SU-DHL-6 (cell line): Measurements from ENCODE around the gene KRTAP12-1.

Source experiments
- H2AFZ ChIP-seq: fragments of 200-600 bp; sonication (generic); 2 replicates; pipeline ENCODE4 v1.6.1; 2014; ENCODE audit warnings: low read depth, mild to moderate bottlenecking, moderate library complexity, mixed read lengths, antibody characterized with exemption, low read length; ENCODE audit not compliant: severe bottlenecking
- H3F3A ChIP-seq: fragments of 200-600 bp; shearing (Covaris generic); 2 replicates; pipeline ENCODE4 v1.6.0; 2016; ENCODE audit warnings: antibody characterized with exemption, mild to moderate bottlenecking; ENCODE audit not compliant: insufficient read depth
- H3K27ac ChIP-seq: fragments of 200-600 bp; sonication (generic); 2 replicates; pipeline ENCODE4 v1.5.1; 2016; ENCODE audit warnings: low read depth, mild to moderate bottlenecking, low read length, moderate library complexity, mixed read lengths
- H3K27me3 ChIP-seq: fragments of 200-600 bp; sonication (generic), shearing (Covaris generic); 2 replicates; pipeline ENCODE4 v1.6.0; 2014; ENCODE audit warnings: mild to moderate bottlenecking, low read length
- H3K36me3 ChIP-seq: fragments of 200-600 bp; sonication (generic); 2 replicates; pipeline ENCODE4 v1.6.1; 2014; ENCODE audit warnings: mild to moderate bottlenecking, low read length, mixed read lengths
- H3K4me2 ChIP-seq: fragments of 300-600, 200-600 bp; shearing (Covaris generic), sonication (generic); 2 replicates; pipeline ENCODE4 v1.6.0; 2014; ENCODE audit warnings: low read length, low read depth, mild to moderate bottlenecking; ENCODE audit not compliant: poor library complexity, severe bottlenecking
- H3K4me3 ChIP-seq: fragments of 200-600 bp; sonication (generic); 2 replicates; pipeline ENCODE4 v1.5.1; 2014; ENCODE audit warnings: antibody characterized with exemption, low read length, mild to moderate bottlenecking, mixed read lengths; ENCODE audit not compliant: insufficient read depth, poor library complexity, severe bottlenecking
- H3K79me2 ChIP-seq: fragments of 200-600 bp; sonication (generic); 2 replicates; pipeline ENCODE4 v1.6.1; 2014; ENCODE audit warnings: mild to moderate bottlenecking, low read length, moderate library complexity; ENCODE audit not compliant: insufficient read depth
- H3K9ac ChIP-seq: fragments of 200-600 bp; sonication (generic); 2 replicates; pipeline ENCODE4 v1.7.0; 2014; ENCODE audit warnings: mild to moderate bottlenecking, low read length
- H3K9me2 ChIP-seq: fragments of 200-600 bp; sonication (generic); replicated peaks from 2 replicates; pipeline ENCODE4 v1.6.1; 2014; ENCODE audit warnings: low read length; ENCODE audit not compliant: insufficient read depth
- H3K9me3 ChIP-seq: fragments of 200-600 bp; sonication (generic); 2 replicates; pipeline ENCODE4 v1.6.1; 2014; ENCODE audit warnings: low read length, mixed read lengths; ENCODE audit not compliant: insufficient read depth
- H4K20me1 ChIP-seq: fragments of 200-600 bp; sonication (generic); 2 replicates; pipeline ENCODE4 v1.6.1; 2014; ENCODE audit warnings: low read depth, mild to moderate bottlenecking, antibody characterized with exemption, low read length, moderate library complexity, mixed read lengths
- EZH2phosphoT487 ChIP-seq: fragments of 200-600 bp; sonication (generic), shearing (Covaris generic); conservative IDR thresholded peaks from 2 replicates; pipeline ENCODE4 v1.6.1; 2018; ENCODE audit warnings: mild to moderate bottlenecking, antibody characterized with exemption, low read length, moderate library complexity, mixed read lengths
- TF ChIP-seq, protein P1 (sequence below): fragments of 200-600 bp; sonication (generic); IDR thresholded peaks from one replicate; pipeline ENCODE4 v1.5.1; 2017; ENCODE audit warnings: antibody characterized with exemption, mild to moderate bottlenecking, low read length, moderate library complexity; ENCODE audit not compliant: insufficient read depth, poor library complexity, severe bottlenecking

Gene KRTAP12-1

DNA sequence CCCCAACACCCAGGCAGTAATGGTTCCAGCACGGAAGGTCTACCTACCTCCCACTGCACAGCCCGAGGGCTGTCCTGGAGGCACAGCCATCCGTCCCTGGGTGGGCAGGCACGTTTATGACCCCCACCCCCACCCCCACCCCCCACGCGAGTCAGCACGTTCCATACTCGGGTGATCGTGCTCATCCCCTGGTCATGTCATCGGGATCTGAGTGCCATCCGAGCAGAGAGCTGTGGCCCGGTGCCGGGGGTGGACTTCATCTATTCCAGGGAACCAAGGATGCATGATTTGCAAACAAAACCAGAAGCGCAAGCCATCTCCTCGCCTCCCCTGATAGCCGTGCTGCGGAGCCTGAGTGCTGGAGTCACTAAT, 28.3 kb upstream of the KRTAP12-1 start:
- Histone ChIP-seq H3K36me3 (no peaks in the 10 kb centered on the region), H3F3A (no peaks in the 10 kb centered on the region), H2AFZ (no peak overlapping the region), H3K9me2 (no peaks in the 10 kb centered on the region), H3K9me3 (no peaks in the 10 kb centered on the region), H4K20me1 (no peaks in the 10 kb centered on the region), H3K9ac (no peak overlapping the region), H3K4me2 (no peak overlapping the region), H3K27me3 (no peaks in the 10 kb centered on the region), H3K79me2 (no peaks in the 10 kb centered on the region), H3K4me3 (no peak overlapping the region), H3K27ac (no peak overlapping the region)
- no peak for TF ChIP-seq EZH2phosphoT487
- TF ChIP-seq, protein P1, sequence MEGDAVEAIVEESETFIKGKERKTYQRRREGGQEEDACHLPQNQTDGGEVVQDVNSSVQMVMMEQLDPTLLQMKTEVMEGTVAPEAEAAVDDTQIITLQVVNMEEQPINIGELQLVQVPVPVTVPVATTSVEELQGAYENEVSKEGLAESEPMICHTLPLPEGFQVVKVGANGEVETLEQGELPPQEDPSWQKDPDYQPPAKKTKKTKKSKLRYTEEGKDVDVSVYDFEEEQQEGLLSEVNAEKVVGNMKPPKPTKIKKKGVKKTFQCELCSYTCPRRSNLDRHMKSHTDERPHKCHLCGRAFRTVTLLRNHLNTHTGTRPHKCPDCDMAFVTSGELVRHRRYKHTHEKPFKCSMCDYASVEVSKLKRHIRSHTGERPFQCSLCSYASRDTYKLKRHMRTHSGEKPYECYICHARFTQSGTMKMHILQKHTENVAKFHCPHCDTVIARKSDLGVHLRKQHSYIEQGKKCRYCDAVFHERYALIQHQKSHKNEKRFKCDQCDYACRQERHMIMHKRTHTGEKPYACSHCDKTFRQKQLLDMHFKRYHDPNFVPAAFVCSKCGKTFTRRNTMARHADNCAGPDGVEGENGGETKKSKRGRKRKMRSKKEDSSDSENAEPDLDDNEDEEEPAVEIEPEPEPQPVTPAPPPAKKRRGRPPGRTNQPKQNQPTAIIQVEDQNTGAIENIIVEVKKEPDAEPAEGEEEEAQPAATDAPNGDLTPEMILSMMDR: no peak

DNA sequence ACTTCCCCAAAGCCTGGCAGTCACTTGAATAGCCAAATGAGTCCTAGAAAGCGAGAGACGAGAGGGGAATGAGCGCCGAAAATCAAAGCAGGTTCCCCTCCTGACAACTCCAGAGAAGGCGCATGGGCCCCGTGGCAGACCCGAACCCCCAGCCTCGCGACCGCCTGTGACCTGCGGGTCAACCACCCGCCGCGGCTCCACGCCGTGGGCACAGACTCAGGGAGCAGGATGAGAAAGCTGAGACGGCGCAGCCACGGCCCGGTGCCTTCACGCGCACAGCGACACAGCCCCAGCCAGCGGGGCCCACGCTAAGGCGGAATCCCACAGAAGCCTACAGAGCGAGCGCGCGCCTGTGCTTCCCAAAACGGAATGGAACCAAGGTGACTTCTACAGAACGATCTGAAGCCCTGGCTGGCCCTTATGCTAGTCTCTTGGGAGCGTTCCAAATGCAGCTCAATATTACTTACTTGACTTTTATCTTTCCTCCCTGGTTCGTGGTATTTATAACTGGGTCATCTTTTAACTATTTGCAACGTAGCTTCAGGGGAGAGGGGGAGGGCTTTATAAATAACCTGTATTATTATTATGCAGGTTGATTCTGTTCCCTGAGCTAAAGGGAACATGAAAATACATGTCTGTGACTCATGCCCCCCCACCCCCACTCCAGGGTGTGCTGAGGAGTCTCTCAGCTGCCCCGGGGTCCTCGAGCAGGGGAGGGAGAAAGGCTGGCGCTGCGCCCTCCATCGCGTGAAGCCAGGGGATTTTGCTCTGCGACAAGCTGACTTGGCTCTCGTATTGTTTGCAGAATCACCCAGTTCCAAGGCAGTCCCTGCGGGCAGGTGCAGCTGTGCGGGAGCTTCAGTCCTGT, 27.7 kb upstream of the KRTAP12-1 start:
- Histone ChIP-seq H3K27ac (no peak overlapping the region), H3K79me2 (no peaks in the 10 kb centered on the region), H3K36me3 (no peaks in the 10 kb centered on the region), H3K4me3 (no peak overlapping the region), H3K9me3 (no peaks in the 10 kb centered on the region), H3K9ac (no peak overlapping the region), H3K27me3 (no peaks in the 10 kb centered on the region), H2AFZ (no peak overlapping the region), H3K9me2 (no peaks in the 10 kb centered on the region), H3F3A (no peaks in the 10 kb centered on the region), H4K20me1 (no peaks in the 10 kb centered on the region), H3K4me2 (no peak overlapping the region)
- TF ChIP-seq, protein P1: no peak
- TF ChIP-seq EZH2phosphoT487: no peak

DNA sequence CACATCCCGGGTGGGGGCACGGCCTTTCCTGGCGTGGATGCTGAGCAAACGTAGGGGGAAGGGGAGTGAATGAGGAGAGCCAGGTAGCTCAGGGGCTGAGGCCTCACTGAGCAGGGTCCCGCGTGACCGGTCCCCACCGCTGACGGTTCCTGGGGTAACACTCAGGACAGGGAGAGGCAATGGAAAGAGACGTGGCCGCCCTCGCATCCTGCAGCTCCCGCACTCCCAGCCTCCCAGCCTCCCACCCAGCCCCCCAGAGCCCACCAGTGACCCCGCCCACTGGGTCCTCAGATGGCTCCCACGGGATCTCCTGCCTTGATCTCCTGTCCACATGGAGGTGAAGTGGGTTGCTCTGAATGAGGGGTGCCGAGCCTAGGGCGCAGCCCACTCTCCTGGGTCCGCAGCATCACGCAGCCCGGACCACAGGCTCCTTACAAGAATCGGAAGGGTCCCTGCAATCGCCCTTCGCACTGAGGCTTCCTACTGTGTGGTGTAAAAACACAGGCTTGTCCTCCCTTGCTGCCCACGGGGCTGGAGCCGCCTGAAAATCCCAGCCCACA, 27.0 kb upstream of the KRTAP12-1 start:
- Histone ChIP-seq H3K27ac (no peak overlapping the region), H3K9ac (no peak overlapping the region), H3K9me3 (no peaks in the 10 kb centered on the region), H4K20me1 (no peaks in the 10 kb centered on the region), H3K9me2 (no peaks in the 10 kb centered on the region), H3K27me3 (no peaks in the 10 kb centered on the region), H3K36me3 (no peaks in the 10 kb centered on the region), H3K4me2 (no peak overlapping the region), H2AFZ (no peak overlapping the region), H3F3A (no peaks in the 10 kb centered on the region), H3K79me2 (no peaks in the 10 kb centered on the region), H3K4me3 (no peak overlapping the region)
- no peak for TF ChIP-seq EZH2phosphoT487
- TF ChIP-seq, protein P1: no peak
